WTC11 (cell line): ENCODE data around the gene SEMA3F.

Source experiments
- E2F5 ChIP-seq: sonication (generic); formaldehyde crosslinking; IDR thresholded peaks from 2 replicates; pipeline ENCODE4 v1.8.1; 2022; ENCODE audit warnings: mild to moderate bottlenecking, moderate library complexity, missing genetic modification reagents
- JUN ChIP-seq: sonication (generic); formaldehyde crosslinking; IDR thresholded peaks from 2 replicates; pipeline ENCODE4 v1.8.0; 2023; ENCODE audit warnings: mild to moderate bottlenecking, missing genetic modification reagents
- MAX ChIP-seq: sonication (generic); formaldehyde crosslinking; IDR thresholded peaks from 2 replicates; pipeline ENCODE4 v1.8.0; 2022; ENCODE audit warnings: mild to moderate bottlenecking, missing genetic modification reagents
- ZNF671 ChIP-seq: fragments of 250-450 bp; sonication (Bioruptor Pico); IDR thresholded peaks from 2 replicates; pipeline ENCODE4 v1.8.0; 2021; ENCODE audit warnings: mild to moderate bottlenecking
- TF ChIP-seq, protein P1 (sequence below): fragments of 200-600 bp; IDR thresholded peaks from 2 replicates; pipeline ENCODE4 v1.8.0; 2022; ENCODE audit warnings: antibody characterized with exemption

GRCh38 chr3:50135964-50136363, 19.2 kb upstream of the SEMA3F start:
- TF ChIP-seq MAX (CRISPR knock-in tag) (no peak), JUN (no peak), ZNF671 (CRISPR knock-in tag) (no peak), E2F5 (CRISPR knock-in tag) (no peak)
- TF ChIP-seq, protein P1, sequence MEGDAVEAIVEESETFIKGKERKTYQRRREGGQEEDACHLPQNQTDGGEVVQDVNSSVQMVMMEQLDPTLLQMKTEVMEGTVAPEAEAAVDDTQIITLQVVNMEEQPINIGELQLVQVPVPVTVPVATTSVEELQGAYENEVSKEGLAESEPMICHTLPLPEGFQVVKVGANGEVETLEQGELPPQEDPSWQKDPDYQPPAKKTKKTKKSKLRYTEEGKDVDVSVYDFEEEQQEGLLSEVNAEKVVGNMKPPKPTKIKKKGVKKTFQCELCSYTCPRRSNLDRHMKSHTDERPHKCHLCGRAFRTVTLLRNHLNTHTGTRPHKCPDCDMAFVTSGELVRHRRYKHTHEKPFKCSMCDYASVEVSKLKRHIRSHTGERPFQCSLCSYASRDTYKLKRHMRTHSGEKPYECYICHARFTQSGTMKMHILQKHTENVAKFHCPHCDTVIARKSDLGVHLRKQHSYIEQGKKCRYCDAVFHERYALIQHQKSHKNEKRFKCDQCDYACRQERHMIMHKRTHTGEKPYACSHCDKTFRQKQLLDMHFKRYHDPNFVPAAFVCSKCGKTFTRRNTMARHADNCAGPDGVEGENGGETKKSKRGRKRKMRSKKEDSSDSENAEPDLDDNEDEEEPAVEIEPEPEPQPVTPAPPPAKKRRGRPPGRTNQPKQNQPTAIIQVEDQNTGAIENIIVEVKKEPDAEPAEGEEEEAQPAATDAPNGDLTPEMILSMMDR, result no peak
